ENCODE measurements around the gene CCT4.
"Not testable (repeated sequence)": the region's sequence is repeated elsewhere in the genome, so short reads cannot be mapped to it uniquely, and the experiment has no call there.

CCT4 gene

DNA sequence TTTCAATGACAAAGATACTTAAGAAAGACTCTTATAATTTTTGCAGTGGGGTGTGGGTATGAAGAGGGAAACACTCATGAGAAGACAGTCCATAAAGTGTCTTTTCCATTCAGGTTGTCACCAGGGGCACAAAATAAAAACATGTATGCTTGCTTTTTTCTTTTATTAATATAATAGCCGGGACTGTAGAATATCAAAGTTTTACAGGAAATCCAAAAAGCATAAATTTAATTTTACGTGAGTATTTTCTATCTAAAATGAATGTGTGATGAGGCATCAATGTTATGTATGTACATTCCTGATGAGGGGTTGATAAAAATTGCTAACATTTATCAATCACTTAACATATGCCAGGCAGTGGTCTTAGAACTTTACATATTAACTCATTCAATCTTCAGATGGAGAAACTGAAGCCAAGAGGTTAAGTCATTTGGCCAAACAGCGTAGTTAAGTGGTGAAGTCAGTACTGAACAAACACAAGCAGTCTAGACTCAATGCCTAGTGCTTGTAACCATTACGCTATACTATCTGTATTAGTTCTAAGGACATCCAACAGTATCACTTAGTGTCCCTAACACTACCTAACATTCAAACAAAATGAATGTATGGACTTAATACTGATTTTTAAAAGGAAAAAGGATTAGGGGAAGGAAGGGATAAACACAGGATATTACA, 10.7 kb downstream of the CCT4 start:
- DNase-seq, result no peak

DNA sequence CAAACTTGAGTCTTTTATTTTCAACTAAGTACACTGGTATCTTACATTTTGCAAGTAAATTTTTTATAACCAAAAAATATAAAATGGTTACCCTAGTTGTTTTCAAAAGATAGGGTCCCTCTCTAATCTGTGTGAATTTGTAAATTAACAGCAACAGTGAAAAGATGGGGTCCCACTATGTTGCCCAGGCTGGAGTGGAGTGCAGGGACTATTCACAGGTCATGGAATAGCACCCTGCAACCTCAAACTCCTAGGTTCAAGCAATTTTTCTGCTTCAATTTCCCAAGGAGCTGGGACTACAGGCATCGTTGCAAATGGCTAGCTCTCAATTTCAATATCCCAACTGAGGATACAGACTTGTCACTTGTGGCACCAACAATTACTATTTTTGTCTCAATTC, 12.1 kb downstream of the CCT4 start:
- no peak for DNase-seq

DNA sequence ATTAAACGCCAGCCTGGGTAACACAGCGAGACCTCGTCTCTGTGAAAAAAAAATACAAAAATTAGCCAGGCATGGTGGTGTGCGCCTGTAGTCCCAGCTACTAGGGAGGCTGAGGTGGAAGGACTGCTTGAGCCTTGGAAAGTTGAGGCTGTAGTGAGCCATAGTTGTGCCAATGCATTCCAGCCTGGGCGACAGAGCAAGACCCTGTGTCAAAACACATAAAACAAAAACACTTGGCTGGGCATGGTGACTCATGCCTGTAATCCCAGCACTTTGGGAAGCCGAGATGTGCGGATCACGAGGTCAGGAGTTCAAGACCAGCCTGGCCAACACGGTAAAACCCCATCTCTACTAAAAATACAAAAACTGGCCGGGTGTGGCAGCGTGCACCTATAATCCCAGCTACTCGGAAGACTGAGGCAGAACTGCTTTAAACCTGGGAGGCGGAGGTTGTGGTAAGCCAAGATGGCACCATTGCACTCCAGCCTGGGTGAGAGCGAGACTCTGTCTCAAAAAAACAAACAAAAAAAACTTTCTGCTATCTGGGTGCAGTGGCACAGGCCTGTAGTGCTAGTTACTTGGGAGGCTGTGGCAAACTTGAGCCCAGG, 21.9 kb downstream of the CCT4 start:
- not testable (repeated sequence) for DNase-seq

DNA sequence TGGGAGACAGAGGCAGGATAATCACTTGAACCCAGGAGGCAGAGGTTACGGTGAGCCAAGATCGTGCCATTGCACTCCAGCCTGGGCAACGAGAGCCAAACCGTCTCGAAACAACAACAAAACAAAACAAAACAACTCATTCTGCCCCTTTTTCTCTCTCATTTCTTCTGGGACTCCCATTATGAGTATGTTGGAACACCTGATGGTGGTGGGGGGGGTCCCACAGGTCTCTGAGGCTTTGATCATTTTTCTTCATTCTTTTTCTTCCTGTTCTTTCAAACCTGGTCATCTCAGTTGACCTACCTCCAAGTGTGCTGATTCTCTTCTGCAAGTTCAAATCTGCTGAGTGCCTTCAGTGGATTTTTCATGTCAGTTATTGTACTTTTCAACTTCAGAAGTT, 26.4 kb downstream of the CCT4 start:
- DNase-seq, result no peak

DNA sequence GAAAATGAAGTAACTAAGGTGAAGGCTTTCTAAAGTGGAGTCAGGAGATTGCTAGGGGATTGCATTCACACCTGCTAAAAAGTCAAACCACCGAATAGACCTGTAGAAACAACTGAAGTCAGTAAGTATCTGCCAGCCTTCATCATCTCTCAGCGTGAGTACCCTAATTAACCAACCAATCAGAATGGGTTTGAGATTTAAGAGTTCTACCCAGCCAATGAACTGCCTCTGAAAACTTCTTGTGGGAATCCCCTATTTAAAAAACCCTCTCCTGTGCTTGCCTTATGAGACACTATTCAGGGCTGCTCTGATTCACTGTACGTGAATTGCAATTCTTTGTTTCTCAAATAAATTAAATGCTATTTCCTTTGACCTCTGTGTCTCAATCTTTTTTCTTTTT, 31.2 kb downstream of the CCT4 start:
- no peak for DNase-seq

DNA sequence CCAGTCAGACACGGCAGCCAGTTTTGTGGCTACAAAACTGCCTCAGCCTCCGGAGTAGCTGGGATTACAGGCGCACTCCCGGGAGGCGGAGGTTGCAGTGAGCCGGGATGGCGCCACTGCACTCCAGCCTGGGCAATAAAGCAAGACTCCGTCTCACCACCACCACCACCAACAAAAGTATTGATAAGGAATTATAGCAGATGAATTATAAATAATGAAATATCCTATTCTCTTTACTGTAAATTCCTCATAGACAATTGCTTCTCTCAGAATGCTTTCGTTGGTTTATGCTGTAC, 33.2 kb downstream of the CCT4 start:
- no peak for DNase-seq

DNA sequence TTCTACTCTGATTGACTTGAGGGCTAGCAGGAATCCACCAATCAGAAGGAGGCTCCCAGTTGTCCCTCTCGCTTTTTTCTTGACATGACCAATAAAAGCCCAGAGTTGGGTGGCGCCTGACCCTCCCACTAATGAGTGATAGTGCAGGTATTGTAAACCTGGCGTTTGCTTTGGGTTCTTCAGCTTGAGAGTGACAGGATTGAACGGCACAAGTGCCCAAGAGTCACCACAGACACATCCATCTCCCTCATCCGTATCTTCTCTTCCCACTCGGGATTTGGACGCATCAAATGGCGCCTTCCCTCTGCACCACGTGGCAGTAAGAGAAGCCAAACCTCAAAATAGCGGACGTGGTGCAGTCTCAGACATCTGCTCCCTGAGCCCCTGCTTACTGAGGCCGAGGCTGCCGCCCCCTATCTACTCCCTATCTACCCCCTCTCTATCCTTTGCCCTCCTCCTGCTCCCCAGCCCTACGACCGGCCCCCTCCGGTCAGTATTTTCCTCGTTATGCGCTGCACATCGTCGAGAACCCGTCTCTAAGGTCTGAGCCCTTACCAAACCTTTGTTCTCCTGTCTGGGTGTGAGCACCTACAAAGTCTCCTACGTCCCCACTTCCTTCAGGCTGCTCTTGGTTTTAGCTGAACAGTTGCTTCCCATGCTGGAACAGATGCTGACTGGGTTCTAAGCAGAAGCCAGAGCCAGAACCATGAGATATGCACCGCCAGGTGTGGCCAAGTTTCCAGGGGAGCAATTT, 33.7 kb downstream of the CCT4 start:
- peak; percentile 80 to 94 (median 89) for DNase-seq

DNA sequence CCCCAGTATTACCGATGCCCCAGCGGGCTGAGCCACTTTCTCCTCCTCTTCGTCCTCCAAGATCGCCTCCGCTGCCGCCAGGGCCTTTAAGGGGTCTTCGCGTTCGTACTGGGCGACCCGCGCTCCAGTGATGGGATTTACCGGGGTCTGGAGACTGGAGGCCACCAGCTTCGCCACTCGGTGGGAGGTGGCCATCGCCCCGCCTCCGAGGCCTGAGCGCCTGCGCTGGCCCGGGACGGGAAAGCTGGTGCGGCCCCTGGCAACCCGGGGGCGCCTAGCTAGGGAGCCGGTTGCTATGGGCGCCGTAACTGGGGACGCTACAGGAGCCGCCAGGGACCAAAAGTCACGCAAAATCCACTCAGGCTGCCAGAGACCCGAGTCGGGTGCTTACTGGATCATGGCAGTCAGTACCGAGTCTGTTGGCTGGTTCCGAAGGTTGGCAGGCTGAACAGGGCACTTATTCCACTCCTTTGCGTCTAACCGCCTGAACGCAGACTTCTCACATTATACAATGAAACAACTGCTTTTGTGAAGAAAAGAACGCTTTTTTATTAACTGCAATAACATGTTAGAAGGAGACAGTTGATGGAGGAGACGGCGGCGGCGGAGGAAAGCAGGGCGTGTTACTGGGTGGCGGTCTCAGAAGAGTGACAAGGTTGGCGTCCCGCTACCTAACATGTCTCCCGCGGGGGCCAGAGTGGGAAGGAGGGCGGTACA, 34.5 kb downstream of the CCT4 start, which contains the start of gene FAM161A:
TSS of gene FAM161A (minus strand) at position 214 of the 717 bp plus-strand sequence. CDS start at position 195, 19 bp downstream.
- peak; percentile 52 to 81 (median 66) for DNase-seq

DNA sequence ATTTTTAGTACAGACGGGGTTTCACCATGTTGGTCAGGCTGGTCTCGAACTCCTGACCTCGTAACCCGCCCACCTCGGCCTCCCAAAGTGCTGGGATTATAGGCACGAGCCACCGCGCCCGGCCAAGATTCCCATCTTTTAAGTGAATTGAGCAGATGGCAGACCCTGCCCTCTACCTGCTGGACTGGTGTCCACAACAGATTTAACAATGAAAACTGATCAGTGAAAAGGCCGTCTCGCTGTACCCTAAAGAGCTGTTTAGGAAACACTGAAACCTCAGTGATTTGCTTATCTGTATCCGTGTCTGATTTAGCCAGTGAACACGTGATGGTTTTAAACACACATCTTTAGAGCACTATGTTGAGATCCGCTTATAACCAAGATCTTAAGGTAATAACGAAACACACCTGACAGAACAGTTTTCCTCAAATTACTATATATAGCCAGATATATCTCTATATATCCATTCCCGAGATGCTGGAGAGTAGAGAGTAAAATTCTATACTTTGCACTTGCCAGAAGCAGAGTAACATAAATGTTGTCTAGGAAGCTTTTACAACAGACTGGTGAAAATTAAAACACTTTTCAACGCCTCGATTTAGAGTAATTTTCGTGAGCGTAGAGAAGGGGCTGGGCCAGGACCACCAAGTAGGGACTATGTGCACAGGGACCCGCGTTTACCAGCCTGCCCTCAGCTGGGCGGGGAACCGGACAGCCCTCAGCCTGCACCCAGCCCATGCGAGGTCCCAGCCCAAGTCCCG, 35.2 kb downstream of the CCT4 start:
- peak in 1 of 5 donors; percentile 7 for DNase-seq

DNA sequence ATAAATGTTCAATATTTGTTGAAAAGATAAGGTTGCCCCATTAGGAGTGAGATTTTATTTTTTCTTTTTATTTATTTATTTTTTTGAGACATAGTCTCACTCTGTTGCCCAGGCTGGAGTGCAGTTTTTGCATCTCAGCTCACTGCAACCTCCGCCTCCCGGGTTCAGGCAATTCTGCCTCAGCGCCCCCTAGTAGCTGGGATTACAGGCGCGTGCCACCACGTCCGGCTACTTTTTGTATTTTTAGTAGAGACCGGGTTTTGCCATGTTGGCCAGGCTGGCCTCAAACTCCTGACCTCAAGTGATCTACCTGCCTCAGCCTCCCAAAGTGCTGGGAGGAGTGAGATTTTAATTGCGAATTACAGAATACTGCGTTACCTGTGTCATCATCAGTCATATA, 37.2 kb downstream of the CCT4 start:
- not testable (repeated sequence) for DNase-seq

DNA sequence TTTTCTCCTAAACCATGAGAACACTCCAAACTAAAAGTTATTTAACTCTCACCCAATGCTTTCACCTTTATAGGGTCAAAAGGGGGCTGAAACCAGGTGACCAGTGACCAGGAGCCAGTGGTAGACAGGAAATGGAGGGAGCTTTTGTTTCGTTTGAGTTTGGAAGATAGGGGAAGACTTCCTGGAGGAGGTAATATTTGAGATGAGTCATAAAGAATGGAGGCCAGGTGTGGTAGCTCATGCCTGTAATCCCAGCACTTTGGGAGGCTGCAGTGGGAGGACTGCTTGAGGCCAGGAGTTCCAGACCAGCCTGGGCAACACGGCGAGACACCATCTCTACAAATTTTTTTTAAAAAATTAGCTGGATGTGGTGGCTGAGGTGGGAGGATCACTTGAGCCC, 43.1 kb downstream of the CCT4 start:
- DNase-seq, result no peak

DNA sequence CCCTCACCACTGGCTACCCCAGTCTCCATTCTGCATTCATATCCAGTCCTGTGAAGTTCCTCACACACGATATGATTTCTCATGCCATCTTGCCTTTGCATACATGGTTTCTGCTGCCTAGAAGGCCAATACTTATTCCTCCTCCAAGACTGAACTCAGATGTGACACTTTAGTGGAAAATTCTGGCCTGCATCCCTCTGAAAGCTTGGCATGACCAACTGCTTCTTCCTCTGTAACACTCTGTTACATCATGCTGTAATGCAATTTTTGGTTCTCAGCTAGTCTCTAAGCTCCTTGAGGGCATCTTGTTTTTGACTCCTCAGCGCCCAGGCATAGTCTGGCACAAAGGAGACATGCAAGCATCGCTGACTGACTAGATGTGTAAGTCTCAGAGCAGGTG, 47.2 kb downstream of the CCT4 start:
- no peak for DNase-seq

DNA sequence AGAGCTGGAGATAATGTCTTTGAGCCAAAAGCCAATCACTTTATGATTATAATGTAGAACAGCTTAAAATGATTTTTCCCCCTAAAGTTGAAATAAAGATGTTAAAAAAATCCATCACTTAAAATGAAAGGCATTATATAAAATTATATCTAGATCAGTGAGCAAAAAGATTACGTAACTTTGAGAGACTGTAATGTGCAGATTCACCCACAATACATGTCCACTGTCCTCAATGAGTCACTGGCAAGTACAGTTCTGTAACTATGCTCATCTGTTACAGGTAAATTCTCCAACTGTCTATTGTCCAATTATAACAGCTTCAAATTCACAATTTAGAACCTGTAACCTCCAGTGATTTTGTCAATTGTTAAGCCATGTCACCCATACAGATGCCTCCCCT, 53.6 kb downstream of the CCT4 start:
- DNase-seq, result no peak

DNA sequence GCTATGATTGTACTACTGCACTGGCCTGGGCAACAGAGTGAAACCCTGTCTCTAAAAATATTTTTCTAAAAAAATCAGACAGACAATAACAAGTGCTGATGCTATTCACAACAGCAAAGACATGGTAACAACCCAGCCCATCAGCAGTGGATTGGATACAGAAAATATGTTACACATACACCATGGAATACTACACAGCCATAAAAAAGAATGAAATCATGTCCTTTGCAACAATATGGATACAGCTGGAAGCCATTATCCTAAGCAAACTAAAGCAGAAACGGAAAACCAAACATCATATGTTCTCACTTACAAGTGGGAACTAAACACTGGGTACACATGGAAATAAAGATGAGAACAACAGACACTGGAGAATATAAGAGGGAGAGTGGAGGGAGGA, 54.5 kb downstream of the CCT4 start:
- no peak for DNase-seq

DNA sequence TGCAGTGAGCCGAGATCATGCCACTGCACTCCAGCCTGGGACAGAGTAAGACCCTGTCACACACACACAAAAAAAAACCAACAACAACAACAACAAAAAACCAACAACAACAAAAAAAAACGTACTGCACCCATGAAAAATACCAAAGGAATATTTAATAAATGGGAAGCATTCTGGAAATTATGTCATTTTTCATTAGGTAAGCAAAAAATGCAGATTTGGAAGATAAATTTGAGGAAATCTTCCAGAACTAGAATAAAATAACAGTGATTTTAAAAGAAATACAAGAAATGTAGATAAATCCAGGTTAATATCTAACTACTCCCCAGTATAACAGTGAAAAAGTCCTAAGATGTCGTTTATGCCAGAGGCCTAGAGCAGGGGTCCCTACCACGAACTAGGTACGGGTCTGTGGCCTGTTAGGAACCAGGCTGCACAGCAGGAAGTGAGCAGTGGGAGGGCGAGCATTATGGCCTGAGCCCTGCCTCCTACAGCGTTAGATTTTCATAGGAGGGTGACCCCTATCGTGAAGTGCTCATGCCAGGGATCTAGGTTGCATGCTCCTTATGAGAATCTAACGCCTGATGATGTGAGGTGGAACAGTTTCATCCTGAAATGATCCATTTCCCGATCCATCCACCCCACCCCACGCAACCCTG, 56.1 kb downstream of the CCT4 start:
- DNase-seq, result no peak

DNA sequence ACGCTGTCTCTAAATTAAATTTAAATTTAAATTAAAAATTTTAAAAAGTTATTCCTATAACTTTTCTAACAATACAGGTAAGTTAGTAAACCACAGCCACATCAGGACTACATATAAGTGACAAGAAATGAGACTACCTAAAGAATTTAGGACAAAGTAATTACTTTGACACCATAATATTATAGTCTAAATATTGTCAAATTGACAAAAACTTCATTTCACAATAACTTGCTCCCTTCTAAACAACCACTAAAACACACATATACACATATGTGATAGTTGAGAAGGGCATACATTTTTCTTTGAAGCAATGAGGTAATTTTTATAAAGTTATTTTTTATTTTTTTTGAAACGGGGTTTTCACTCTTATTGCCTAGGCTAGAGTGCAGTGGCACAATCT, 66.2 kb downstream of the CCT4 start:
- DNase-seq, result no peak

Measured in T-helper 1 cell (primary cell).